DMS79 (cell line): Measurements from ENCODE around the gene RIBC2.

Experiments used
- DNase-seq: peaks from one replicate; lab custom pipeline; 2025; lab: John Stamatoyannopoulos, UW

Gene RIBC2

DNA sequence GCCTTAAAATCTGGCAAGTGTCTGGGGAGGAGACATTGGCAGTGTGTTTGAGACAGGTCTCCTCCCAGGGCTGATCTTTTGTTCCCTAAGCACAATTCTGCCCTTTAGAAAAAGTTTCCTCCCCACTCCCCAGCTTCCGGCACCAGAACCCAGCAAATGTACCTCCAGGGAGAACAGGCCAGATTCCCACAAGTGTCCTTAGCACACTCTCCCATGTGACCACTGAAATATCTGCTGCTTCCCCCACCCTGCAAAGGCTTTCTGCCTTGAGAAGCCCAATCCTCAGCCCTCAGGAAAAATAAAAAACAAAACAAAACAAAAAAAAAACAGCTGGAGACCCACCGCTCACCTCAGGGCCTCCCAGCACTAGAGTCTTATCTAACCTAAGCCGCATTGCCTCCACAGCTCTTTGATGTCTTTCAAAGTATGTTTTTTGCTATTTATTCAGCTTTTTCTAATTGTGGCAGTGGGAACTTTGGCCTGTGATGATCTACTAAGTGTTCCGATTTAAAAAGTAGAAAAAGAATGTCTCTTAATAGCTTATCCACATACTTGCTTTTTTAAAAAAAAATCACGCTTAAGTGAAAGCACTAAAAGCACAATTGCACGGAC is 60.2 kb downstream of the RIBC2 start:
- no peak for DNase-seq

DNA sequence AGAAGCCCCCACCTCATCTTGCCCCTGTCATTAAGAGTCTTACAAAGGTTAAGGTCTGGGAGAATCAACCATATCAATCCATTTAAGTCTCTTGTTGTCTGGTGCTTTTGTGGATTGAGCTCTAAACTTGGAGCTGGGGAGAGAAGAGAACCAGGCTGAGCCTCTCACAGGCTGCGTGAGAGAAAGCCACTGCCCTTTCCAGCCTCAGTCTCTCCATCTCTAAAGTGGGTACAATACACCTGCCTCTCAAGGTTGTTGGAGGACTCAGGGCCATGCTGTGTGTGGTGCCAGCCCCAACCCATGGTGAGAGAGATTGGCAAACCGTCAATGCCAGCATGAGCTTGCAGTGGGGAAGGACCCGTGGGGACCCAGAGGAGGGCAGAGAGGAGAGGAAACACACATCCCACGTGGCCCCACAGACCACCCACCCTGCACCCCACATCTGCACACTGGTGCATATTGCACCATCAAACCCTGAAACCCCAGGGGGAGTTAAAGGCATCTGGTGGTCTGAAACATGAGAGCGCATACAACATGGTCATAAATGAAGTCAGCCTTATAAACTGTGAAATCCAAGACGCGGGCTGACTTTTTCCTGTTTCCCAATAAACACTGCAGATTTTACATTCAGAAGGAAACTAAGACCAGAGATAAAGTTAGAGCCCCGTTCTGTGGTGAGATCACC is 61.7 kb downstream of the RIBC2 start:
- no peak for DNase-seq

DNA sequence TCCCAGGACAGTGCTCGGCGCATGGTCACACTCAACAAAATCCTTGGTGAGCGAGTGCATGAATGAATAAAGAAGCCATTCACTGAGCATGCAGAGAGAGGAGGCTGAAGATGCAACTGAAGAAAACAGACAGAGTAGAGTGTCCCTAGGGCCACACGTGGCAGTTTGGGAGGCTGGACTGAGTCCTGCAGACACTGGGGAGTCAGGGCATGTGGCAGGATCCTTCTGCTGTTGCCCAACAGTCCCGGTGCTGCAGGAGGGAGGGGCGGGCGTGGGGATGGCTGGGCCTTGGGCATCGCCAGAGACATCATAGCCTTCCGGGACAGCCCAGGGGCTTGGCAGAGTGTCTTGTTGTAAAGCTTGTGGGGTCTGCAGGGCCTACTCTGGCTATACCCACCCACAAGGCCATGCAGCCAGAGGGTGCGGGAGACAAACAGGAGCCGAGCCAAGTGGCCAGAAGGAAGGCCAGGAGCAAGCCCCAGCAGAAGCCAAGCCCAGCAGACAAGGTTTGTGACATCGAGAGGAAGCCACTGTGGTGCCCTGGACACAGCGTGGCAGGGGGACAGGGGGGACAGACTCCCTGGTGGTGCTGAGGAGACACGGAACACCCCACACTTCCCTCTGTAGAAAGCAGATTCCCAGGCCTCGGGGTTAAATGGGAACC is 62.5 kb downstream of the RIBC2 start:
- DNase-seq, result no peak

DNA sequence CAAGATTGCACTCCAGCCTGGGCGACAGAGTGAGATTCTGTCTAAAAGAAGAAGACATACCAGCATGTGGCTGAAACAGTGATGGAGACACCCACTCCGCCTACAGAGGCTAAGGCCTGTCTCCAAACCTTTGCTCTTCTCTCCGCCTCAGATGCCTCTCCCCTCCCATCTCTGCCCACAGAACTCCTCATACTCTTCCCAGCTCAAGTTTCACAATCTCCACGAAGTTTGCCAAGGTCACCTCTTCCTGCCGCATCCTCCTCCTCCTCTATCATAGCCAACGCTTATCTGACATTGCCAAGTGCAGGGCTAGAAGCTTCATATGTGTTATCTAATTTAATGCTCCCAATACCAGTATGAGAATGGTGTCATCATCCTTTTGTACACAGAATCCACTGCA is 63.3 kb downstream of the RIBC2 start:
- no peak for DNase-seq

DNA sequence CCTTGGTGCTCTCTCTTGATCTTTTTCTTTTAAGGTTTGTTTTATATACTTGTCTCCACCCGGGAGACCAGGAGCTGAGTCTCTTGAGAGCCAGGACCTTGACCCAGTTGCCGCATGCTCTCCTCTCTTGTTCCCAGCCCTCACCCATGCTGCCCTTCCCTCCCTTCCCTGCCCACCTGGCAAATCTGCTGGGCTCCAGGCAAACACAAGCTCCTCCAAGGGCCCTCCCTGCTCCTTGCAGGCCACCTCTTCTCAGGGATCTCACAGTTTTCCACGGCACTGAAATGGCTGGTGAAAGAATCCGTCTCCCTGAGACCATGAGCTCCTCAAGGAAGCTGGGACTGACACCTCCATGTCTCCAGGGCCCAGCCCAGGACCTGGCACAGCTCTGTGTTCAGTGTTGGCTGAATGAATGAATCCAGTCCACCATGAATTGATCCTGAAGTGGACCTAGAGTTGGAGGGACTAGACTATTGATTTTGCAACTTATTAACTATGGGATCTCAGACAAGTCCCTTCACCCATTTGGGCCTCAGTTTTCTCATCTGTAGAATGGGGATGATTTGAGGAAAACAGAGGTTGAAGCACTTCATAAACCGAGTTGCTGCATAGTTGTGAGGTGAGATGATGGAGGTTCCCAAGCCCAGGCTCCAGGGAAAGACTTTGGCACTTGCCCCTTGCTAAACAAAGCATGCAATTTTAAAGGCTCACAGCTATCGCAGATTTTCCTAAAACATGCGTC is 64.0 kb downstream of the RIBC2 start:
- no peak for DNase-seq

DNA sequence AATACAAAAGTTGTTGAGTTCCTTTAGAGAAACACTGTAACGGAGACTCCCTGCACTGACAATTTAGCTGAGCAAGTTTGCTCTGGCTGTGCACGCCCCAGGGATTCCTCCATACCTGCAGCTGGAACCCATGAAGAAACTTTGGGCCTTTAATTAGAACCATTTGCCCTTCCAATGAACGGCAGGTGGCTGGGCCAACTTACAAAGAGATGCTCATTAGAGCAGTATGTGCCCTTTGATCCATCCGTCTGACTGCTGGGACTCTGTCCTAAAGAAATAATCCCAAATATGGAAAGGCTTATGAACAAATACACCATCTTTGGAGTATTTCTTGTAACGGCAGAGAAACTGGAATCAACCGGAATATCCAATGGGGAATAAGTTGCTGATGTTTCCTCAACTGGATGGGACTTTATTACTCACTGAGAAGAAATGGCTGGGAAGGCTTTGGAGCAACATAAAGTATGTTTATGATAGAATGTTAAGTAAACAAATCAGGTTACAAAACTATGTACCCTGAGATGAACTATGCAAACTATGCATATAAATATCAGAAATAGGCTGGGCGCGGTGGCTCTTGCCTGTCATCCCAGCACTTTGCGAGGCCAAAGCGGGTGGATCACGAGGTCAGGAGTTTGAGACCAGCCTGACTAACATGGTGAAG is 64.7 kb downstream of the RIBC2 start:
- DNase-seq, result no peak

GRCh38 chr22:45480717-45481116 is 67.2 kb downstream of the RIBC2 start:
- no peak for DNase-seq

DNA sequence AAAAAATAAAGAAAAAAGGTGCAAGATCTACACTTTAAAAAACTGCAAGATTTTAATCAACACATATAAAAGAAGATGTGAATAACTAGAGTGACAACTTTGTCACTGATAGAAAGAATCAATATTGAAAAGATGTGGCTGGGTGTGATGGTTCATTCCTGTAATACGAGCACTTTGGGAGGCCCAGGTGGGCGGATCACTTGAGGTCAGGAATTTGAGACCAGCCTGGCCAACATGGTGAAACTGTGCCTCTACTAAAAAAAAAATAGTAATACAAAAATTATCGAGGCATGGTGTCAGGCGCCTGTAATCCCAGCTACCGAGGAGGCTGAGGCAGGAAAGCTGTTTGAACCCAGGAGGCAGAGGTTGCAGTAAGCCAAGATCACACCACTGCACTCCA is 68.2 kb downstream of the RIBC2 start:
- DNase-seq, result no peak
